Tibial nerve (tissue), 4 donors: ENCODE measurements around the gene ADGRE3.

Experiments used
- EP300 ChIP-seq, 2 donors: sonication (generic); formaldehyde crosslinking; IDR thresholded peaks; one replicate each; pipeline ENCODE4 v1.6.1; 2017; ENCODE audit warnings: antibody characterized with exemption in 2 of 2, mild to moderate bottlenecking in 1 of 2
- POLR2A ChIP-seq, 2 donors: fragments of 450-650 bp; IDR thresholded peaks; one replicate each; pipeline ENCODE4 v1.6.1; 2017; ENCODE audit warnings: antibody characterized with exemption in 2 of 2, mild to moderate bottlenecking in 2 of 2, moderate library complexity in 2 of 2
- TF ChIP-seq, protein P1 (sequence below), 5 experiments: fragments of 200-600 bp in 3 of 5; fragments of 450-650 bp in 2 of 5; sonication (generic) in 3 of 5; IDR thresholded peaks; one replicate each; pipeline ENCODE4 v1.5.1; 2016 to 2019; ENCODE audit warnings: antibody characterized with exemption in 5 of 5, mild to moderate bottlenecking in 3 of 5, moderate library complexity in 2 of 5

DNA sequence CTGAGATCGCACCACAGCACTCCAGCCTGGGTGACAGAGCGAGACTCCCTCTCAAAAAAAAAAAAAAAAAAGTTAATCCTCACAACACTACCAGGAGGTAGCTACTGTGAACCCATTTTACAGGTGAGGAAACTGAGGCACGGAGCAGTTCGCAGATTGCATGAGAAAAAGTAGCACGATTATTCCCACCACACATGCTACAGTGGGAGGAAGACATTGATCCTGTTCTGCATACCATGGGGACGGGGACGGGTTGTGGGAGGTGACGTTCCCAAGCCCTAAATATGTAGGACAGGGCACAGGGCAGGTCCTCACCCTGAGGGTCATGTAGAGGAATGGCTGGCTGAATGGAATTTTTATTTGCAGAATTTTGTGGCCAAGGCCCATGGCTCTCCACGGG, 68.0 kb downstream of the ADGRE3 start:
- TF ChIP-seq, protein P1, sequence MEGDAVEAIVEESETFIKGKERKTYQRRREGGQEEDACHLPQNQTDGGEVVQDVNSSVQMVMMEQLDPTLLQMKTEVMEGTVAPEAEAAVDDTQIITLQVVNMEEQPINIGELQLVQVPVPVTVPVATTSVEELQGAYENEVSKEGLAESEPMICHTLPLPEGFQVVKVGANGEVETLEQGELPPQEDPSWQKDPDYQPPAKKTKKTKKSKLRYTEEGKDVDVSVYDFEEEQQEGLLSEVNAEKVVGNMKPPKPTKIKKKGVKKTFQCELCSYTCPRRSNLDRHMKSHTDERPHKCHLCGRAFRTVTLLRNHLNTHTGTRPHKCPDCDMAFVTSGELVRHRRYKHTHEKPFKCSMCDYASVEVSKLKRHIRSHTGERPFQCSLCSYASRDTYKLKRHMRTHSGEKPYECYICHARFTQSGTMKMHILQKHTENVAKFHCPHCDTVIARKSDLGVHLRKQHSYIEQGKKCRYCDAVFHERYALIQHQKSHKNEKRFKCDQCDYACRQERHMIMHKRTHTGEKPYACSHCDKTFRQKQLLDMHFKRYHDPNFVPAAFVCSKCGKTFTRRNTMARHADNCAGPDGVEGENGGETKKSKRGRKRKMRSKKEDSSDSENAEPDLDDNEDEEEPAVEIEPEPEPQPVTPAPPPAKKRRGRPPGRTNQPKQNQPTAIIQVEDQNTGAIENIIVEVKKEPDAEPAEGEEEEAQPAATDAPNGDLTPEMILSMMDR (IDR thresholded peaks at IDR 0.05), result no peak
- TF ChIP-seq POLR2A (IDR thresholded peaks at IDR 0.05) (no peak), EP300 (IDR thresholded peaks at IDR 0.05) (no peak)
